Measurements from ENCODE around the gene CUX1.
"Not testable (repeated sequence)": the region's sequence is repeated elsewhere in the genome, so short reads cannot be mapped to it uniquely, and the experiment has no call there.

CUX1 gene

GRCh38 chr7:102045681-102046372 lies 228.4 kb downstream of the CUX1 start:
- no peak for DNase-seq (ENCODE audit: low spot score)

GRCh38 chr7:102046373-102047117 lies 229.1 kb downstream of the CUX1 start:
- no peak for DNase-seq (ENCODE audit: low spot score)

DNA sequence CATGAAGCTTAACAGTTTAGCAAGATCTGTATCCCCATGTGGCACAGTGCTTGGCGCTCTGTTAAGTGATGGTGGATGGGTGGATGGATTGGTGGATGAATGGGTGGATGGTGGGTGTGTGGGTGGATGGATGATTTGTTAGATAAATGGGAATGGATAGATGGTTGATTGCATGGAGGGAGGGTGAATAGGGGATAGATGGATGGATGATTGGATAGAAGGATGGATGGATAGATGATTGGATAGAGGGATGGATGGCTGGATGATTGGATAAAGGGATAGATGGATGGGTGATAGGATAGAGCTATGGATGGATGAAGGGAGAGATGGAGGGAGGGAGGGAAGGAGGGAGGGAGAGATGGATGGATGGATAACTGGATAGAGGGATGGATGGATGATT lies 229.7 kb downstream of the CUX1 start:
- no peak for DNase-seq (ENCODE audit: low spot score)

DNA sequence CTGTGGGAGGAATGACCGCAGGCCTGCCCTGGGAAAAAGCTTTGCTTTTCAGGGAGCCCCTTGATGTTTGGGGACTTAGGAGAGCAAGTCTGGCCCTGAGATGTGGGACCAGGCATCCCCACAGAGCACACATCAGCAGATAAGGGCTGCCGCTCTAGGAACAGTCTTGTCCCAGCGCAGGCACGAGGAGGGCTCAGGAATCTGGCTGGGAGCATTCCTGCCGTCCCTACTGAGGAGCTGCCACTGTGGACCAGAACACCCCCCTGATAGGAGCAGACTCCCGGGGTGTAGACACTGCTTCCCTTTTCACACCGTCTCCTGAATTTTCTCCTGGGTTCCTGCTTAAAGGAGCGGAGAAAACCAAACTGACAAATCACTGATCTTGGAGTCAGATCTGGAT lies 232.3 kb downstream of the CUX1 start:
- no peak for DNase-seq (ENCODE audit: low spot score)

- no peak for DNase-seq (ENCODE audit: low spot score)
Observed at GRCh38 chr7:102050864-102051460, 233.5 kb downstream of the CUX1 start.

- DNase-seq (ENCODE audit: low spot score) = not testable (repeated sequence)
Observed at GRCh38 chr7:102051736-102052135, 234.3 kb downstream of the CUX1 start.

GRCh38 chr7:102054158-102054557 lies 236.7 kb downstream of the CUX1 start:
- DNase-seq (ENCODE audit: low spot score) = no peak

DNA sequence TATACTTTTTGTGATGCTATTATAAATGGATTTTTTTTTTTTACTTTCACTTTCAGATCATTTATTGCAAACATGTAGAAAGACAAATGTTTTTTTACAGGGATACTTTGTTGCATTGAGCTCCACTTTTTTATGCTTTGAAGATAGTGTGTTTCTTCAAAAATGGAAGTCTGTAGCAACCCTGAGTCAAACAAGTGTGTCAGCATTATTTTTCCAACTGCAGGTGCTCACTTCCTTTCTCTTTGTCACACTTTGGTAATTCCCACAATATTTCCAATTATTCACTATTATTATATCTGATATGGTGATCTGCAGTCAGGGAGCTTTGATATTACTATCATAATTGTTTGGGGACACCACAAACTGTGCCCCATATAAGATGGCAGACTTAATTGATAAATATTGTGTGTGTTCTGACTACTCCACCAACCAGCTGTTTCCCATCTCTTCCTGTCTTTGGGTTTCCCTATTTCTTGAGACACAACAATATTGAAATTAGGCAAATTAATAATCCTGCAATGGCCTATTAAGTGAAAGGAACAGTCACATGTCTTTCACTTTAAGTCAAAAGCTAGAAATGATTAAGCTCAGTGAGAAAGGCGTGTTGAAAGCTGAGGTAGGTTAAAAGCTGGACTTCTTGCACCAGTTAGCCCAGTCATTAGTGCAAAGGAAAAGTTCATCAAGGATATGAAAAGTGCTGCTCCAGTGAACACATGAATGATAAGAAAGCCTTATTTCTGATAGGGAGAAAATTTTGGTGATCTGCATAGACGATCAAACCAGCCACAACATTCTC lies 238.0 kb downstream of the CUX1 start:
- DNase-seq (ENCODE audit: low spot score) = no peak

DNA sequence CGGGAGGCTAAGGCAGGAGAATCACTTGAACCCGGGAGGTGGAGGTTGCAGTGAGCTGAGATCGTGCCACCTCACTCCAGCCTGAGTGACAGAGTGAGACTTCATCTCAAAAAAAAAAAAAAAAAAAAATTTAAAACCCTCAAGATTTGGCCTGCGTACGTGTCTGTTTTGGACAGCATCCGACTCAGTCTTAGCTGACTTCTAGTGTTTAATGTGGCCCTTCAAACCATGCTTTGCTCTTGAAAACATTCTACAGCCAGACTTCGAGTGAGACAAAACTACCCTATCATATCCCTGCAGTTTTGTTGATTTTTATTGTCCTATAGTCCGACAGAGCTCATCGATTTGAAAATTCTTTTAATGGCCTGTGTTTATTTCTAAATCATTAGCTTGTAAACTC lies 242.1 kb downstream of the CUX1 start:
- DNase-seq (ENCODE audit: low spot score) = no peak

GRCh38 chr7:102061354-102061945 lies 244.0 kb downstream of the CUX1 start:
- DNase-seq (ENCODE audit: low spot score) = no peak

- peak; percentile 98 for DNase-seq (ENCODE audit: low spot score)
Observed at GRCh38 chr7:102061981-102062390, 244.6 kb downstream of the CUX1 start.

- DNase-seq (ENCODE audit: low spot score) = peak; percentile 97
Observed at GRCh38 chr7:102063690-102064180, 246.3 kb downstream of the CUX1 start.

DNA sequence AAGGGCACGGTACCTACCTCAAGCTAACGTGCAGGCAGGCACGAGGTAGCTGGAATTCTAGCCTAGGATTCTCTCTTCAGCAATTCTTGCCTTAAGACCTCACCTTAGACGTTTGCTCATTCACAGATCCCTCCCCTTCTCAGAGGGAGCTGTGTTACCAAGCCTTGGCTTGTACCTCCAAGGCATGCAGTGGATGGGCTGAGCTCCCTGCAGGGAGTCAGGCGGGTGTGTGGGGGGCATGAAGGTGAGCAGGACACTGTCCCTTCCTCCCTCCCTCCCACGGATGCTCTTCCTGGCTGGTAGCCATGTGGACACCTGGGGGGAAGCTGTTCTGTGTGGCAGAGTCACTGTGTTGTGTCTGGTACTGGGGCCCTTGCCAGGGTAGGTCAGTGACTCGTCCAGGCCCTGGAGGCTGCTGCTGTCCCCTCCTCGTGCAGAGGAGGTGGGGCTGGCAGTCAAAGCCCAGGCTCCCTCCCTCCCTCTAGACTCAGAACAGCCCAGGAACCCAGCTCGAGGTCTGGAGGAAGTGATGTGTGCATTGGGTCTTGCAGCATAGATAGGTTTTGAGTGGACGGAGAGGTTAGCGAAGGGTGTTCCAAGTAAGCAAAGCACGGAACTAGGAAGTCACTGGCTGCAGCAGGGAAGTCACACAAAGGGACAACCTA lies 247.1 kb downstream of the CUX1 start:
- DNase-seq (ENCODE audit: low spot score) = peak; percentile 90

- no peak for DNase-seq (ENCODE audit: low spot score)
Observed at GRCh38 chr7:102065226-102065625, 247.8 kb downstream of the CUX1 start.

DNA sequence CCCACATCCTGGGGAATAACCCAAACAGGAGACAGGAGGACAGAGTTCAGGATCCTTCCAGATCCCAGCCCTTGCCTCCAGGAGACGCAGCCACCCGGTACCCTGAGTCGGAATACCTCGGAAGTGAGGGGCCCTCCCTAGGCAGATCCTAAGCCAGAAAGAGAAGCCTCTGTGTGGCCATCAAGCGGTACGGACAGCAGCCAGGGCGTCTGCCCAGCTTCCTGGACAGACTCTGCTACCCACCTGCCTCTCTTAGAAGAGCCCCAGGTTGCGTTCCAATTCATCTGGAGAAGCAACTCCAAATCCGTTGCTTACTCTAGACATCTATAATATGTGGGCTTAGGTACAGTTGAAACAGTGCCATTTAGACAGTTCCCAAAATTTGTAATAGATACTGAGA lies 249.1 kb downstream of the CUX1 start:
- DNase-seq (ENCODE audit: low spot score) = no peak

DNA sequence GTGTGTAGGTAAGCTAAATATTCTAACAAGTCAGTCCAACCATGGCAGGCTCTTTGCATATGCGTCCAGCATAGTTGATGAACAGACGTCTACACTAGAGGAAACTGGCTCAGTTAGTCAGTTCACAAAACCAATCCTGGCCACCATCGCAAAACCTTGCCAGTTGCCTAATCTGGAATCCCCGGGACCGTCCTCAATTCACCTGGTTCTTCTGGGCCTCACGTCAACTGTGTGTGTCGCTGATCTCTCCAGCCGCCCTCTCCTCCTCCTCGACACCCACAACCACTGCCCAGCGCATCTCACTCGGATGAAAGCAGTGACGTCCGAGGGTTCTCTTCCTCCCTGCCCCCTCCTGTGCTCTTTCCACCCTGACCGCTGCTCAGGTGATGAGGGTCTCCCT lies 251.4 kb downstream of the CUX1 start:
- no peak for DNase-seq (ENCODE audit: low spot score)

- no peak for DNase-seq (ENCODE audit: low spot score)
Observed at GRCh38 chr7:102069931-102070629, 252.7 kb downstream of the CUX1 start.

- DNase-seq (ENCODE audit: low spot score) = no peak
Observed at GRCh38 chr7:102072003-102072402, 254.6 kb downstream of the CUX1 start.

DNA sequence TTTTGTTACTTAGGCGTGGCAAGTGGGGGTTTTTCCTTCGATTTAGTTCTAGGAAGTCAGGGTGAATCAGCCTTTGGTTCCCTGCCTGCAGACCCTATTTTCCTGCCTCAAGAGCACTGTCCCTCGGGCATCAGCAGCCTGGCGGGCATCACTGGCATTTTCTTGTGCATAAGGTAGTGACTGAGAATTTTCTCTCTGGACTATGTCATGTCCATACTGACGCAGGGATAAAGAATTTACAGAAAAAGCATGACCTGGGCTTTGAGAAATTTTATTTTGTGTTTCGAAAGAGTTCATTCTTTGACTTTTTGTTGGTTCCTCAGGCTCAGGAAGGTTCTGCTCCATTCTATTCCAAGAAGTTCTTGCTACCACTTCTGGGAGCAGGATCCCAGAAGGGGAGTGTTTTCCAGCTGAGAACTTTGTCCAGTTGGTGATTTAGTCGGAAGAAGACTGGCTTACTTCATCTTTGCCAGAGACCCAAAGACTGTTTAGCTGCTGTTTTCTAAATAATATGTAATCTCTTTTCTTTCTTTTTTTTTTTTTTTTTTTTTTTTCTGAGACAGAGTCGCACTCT lies 255.3 kb downstream of the CUX1 start:
- no peak for DNase-seq (ENCODE audit: low spot score)
